NCI-H1092 (cell line): ENCODE measurements around the gene CCDC40.
A peak's percentile ranks its signal among the peaks of the same experiment; 100 is the strongest.

Experiments used
- DNase-seq: peaks from one replicate; lab custom pipeline; 2025; lab: John Stamatoyannopoulos, UW

CCDC40 gene

DNA sequence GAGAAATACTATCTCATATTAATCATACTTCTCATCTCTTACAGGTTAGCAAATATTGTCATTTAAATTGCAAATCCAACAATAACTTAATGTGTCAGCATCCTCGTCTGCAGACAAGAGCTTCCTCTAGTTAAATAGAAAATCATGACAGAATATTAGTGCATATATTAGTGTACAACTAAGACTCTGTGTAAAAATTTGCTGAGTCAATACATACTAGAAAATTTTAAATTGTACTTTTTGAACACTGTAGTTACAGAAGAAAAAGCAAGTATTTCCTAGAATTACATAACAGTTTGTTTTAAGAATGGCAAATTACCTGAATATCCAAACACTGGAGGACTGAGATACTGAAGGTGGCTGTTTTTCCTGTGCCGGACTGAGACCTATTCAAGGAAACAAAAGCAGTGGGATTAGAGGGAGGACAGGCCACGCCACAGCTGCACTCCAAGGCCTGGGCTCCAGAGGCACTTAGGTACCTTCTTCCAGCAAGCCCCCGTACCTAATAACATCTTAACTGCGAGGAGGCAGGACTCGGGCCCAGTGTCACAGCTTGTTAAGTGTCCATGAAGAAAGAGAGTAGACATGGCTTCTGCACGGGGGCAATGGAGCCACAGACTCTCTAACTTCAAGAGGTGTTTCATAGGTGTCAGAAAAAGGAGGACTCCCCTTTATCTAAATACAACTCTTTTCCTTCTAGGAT lies 105.2 kb downstream of the CCDC40 start:
- DNase-seq = no peak

DNA sequence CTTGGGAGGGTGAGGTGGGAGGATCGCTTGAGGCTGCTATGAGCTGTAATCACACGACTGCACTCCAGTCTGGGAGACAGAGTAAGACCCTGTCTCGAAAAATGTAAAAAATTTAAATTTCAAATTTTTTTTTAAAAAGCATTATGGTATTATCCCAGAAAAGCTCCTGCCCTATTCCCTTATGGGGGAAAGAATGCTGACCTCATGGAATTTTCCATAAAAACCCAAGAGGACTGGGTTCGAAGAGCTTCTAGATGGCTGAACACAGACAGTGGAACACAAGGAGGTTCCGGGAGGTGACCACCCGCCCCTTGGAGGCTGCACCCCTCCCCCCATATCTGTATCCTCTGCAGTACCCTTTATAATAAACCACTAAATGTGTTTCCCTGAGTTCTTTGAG lies 106.5 kb downstream of the CCDC40 start:
- DNase-seq = no peak

DNA sequence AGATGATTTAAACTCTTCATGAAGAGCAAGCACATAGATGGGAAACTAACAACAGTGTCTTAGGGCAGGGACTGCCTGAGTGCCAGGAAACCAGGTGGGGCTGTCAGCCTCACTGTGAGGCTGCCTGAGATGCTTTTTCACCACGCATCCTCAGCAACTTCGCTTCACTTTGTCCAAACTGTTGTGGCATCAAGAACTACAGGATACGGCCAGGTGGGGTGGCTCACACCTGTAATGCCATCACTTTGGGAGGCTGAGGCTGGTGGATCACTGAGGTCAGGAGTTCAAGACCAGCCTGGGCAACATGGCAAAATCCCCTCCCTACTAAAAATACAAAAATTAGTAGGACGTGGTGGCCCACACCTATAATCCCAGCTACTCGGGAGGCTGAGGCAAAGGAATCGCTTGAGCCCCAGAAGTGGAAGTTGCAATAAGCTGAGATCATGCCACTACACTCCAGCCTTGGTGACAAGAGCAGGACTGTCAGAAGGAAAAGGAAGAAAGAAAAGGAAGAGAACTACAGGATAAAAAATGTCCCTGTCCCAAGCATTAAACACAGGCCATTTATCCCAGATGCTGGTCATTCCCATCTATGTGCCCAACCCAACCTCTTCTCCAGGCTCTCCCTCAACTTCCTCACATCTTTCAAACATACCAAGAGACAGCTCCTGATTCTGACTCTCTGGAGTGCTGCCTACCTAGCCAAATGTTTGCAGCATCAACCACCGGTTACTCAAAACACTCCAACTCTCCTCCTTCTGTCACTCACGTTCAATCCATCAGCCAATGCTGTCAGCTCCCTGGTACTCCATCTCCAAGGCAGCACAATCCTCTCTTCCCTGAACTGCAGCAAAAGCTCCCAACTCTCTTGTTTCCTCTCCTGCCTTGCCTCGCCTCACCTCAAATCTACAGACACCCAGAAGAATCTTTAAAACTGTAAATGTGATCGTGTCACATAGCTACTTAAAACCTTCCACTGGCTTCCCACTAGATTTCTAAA lies 108.9 kb downstream of the CCDC40 start:
- no peak for DNase-seq

DNA sequence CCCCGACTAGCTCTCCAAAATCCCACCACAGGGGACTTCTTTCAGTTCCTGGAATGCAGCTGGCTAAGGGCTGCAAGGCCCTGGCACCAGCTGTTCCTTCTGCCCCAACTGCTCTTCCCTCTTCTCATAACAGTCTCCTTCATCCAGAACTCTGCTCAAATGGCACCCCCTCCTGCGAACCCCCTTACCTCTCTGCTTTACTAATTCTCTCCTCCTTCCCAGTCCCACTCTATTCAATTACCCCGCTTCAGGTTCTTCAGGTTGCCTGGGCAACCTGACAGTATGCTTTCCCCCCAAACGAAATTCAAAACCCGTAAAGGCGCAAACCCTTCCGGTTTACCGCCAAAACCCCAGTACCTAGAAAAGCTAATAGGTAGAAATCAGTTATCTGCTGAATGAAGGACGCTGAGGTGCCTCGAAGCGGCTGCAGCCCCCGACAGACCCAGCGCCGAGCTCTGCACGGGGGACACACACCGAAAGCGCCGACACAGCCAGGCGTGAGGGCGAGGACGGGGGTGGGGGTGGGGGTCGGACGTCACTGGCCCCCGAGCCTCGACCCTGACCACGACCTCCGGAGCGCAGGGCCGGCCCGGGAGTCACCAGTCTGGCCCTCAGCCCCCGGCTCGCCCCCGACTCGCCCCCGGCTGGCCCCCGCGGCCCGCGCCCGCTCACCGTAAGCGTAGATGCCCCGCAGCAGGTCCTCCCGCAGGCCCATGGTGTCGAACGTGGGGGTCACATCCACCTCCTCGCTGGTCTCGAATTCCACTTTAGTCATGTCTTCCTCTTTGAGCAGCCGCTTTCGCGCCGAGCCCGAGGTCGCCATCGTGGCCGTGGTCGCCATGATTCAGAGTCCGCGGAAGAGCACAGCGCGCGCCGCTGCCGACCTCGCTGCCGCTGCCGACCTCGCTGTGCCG lies 109.9 kb downstream of the CCDC40 start:
- peak; percentile 17 for DNase-seq

DNA sequence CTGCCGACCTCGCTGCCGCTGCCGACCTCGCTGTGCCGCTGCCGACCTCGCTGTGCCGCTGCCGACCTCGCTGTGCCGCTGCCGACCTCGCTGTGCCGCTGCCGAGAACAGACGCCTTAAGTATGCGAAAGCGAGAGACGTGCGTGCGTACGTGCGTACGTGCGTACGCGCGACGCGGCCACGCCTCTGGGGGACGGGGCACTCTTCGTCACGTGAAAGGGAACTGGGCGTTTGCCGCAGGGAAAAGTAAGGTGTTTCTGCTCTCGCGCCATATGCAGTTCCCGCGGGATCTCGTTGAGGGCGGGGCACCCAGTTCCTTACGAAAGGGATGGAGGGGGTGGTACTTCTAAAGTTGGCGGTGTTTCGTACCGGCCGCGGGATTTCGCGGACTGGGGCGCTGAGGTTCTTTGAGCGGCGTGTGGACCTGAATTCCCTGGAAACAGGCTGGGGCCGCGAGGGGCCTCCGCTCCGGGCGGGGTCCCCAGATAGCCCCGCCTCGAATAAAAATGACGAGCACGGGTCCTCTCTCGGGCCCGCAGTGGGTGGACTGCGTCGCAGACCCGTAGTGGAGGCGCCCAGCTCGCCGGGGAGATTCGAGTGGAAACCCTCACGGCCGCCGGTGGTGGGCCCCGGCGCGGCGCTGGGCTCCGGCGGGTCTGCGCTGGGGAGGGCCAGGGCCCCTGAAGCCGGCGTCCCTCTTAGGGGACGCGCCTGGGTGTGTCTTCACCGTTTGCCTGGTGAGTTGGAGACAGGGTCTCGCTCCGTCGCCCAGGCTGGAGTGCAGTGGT lies 110.8 kb downstream of the CCDC40 start, which contains the start of gene EIF4A3:
Gene EIF4A3 (minus strand): TSS at position 94 of the 788 bp plus-strand sequence. CDS start 167 bp downstream, outside the sequence.
- peak; percentile 98 for DNase-seq
